ENCODE results near the gene OTULIN. TPM values are rescaled to one million over a fixed set of nuclear protein-coding genes. Genes with fewer than 3 reads are reported as not detected.

OTULIN gene
- total RNA-seq (2014; rRNA removed; shearing (Covaris generic)) = 20.4 and 21.0 TPM in 2 replicates

GRCh38 chr5:14664270-14665100 lies at the start of gene OTULIN:
OTULIN (plus strand) TSS chr5:14664718; CDS start chr5:14664826, 108 bp downstream.
- peak; percentile 95 for DNase-seq (ENCODE audit: low spot score)

GRCh38 chr5:14615365-14615764 lies 49.2 kb upstream of the OTULIN start:
- no peak for DNase-seq (ENCODE audit: low spot score)

GRCh38 chr5:14617441-14617840 lies 47.1 kb upstream of the OTULIN start:
- no peak for DNase-seq (ENCODE audit: low spot score)

- DNase-seq (ENCODE audit: low spot score) = peak; percentile 11
These were observed 37.2 kb upstream of the OTULIN start for GRCh38 chr5:14627270-14627669.

- peak; percentile 79 for DNase-seq (ENCODE audit: low spot score)
These were observed 36.2 kb upstream of the OTULIN start for GRCh38 chr5:14628346-14628745.

GRCh38 chr5:14630671-14631070 lies 33.8 kb upstream of the OTULIN start:
- DNase-seq (ENCODE audit: low spot score) = no peak

GRCh38 chr5:14635656-14636055 lies 28.9 kb upstream of the OTULIN start:
- no peak for DNase-seq (ENCODE audit: low spot score)

- DNase-seq (ENCODE audit: low spot score) = no peak
These were observed 23.8 kb upstream of the OTULIN start for GRCh38 chr5:14640765-14641164.

GRCh38 chr5:14644623-14645237 lies 19.8 kb upstream of the OTULIN start:
- DNase-seq (ENCODE audit: low spot score) = no peak

GRCh38 chr5:14650052-14650451 lies 14.5 kb upstream of the OTULIN start:
- no peak for DNase-seq (ENCODE audit: low spot score)

GRCh38 chr5:14655146-14655741 lies 9.3 kb upstream of the OTULIN start:
- DNase-seq (ENCODE audit: low spot score) = no peak

- no peak for DNase-seq (ENCODE audit: low spot score)
These were observed 7.6 kb upstream of the OTULIN start for GRCh38 chr5:14656898-14657297.

GRCh38 chr5:14659821-14660607 lies 4.5 kb upstream of the OTULIN start:
- DNase-seq (ENCODE audit: low spot score) = no peak

GRCh38 chr5:14660833-14661232 lies 3.7 kb upstream of the OTULIN start:
- DNase-seq (ENCODE audit: low spot score) = no peak

GRCh38 chr5:14662721-14663260 lies 1.7 kb upstream of the OTULIN start:
- DNase-seq (ENCODE audit: low spot score) = no peak

GRCh38 chr5:14663734-14664269 lies 716 bp upstream of the OTULIN start:
- peak; percentile 59 for DNase-seq (ENCODE audit: low spot score)

- peak; percentile 81 for DNase-seq (ENCODE audit: low spot score)
These were observed 744 bp downstream of the OTULIN start for GRCh38 chr5:14665101-14665822.

GRCh38 chr5:14665949-14666348 lies 1.4 kb downstream of the OTULIN start:
- DNase-seq (ENCODE audit: low spot score) = peak; percentile 55

GRCh38 chr5:14666357-14666756 lies 1.8 kb downstream of the OTULIN start:
- no peak for DNase-seq (ENCODE audit: low spot score)

- DNase-seq (ENCODE audit: low spot score) = no peak
These were observed 2.8 kb downstream of the OTULIN start for GRCh38 chr5:14667290-14667689.

GRCh38 chr5:14667770-14668169 lies 3.3 kb downstream of the OTULIN start:
- DNase-seq (ENCODE audit: low spot score) = no peak
